A673 (cell line): ENCODE measurements around the gene SYNRG. TPM values are rescaled to one million over a fixed set of nuclear protein-coding genes. Genes with fewer than 3 reads are reported as not detected.

Experiments used
- BruUV-seq: library from RNA; stranded (reverse); fragments of 400-500 nt; replicated peaks from 2 replicates; lab custom pipeline; 2021; lab: Mats Ljungman, UMichigan
- CTCF ChIA-PET: fragments of 300-600 bp; sonication (Branson Sonifier 250); formaldehyde crosslinking; loops from one replicate; lab custom pipeline; 2022; ENCODE audit warnings: antibody characterized with exemption; lab: Charles Lee
- POLR2A ChIA-PET: fragments of 300-600 bp; sonication (Branson Sonifier 250); formaldehyde crosslinking; loops from one replicate; lab custom pipeline; 2022; ENCODE audit warnings: antibody characterized with exemption; ENCODE audit not compliant: low non-redundant PET; lab: Charles Lee
- DNase-seq: peaks from one replicate; pipeline ENCODE4 v3.0.0-alpha.2; 2015; ENCODE audit warnings: low spot score
- H3K27ac ChIP-seq: fragments of 200-600 bp; sonication (generic); 2 replicates; pipeline ENCODE4 v1.5.1; 2016; ENCODE audit warnings: mixed run types, low read depth, mild to moderate bottlenecking, mixed read lengths, antibody characterized with exemption, low read length; ENCODE audit not compliant: poor library complexity, severe bottlenecking
- H3K27me3 ChIP-seq: fragments of 200-600 bp; sonication (generic); replicated peaks from 2 replicates; pipeline ENCODE4 v1.6.1; 2017; ENCODE audit warnings: mixed run types, low read depth, mild to moderate bottlenecking, mixed read lengths, antibody characterized with exemption, low read length; ENCODE audit not compliant: insufficient read depth, poor library complexity
- H3K36me3 ChIP-seq: fragments of 200-600 bp; sonication (generic); 2 replicates; pipeline ENCODE4 v1.6.1; 2016; ENCODE audit warnings: mixed run types, mild to moderate bottlenecking, mixed read lengths, antibody characterized with exemption, low read length; ENCODE audit not compliant: insufficient read depth, poor library complexity, severe bottlenecking
- H3K4me1 ChIP-seq: fragments of 200-600 bp; sonication (generic); 2 replicates; pipeline ENCODE4 v1.6.1; 2017; ENCODE audit warnings: mixed run types, mild to moderate bottlenecking, mixed read lengths, antibody characterized with exemption, low read length; ENCODE audit not compliant: insufficient read depth, poor library complexity, severe bottlenecking
- H3K4me3 ChIP-seq: fragments of 200-600 bp; sonication (generic); 2 replicates; pipeline ENCODE4 v1.5.1; 2016; ENCODE audit warnings: low read depth, mixed run types, mild to moderate bottlenecking, mixed read lengths, low read length; ENCODE audit not compliant: poor library complexity, severe bottlenecking
- H3K9me3 ChIP-seq: fragments of 200-600 bp; sonication (generic); 2 replicates; pipeline ENCODE4 v1.6.1; 2016; ENCODE audit warnings: mixed run types, low read depth, mild to moderate bottlenecking, mixed read lengths, antibody characterized with exemption, low read length; ENCODE audit not compliant: poor library complexity, severe bottlenecking
- CTCF ChIP-seq: fragments of 300-800, 200-600 bp; sonication (generic); conservative IDR thresholded peaks from 2 replicates; pipeline ENCODE4 v1.5.1; 2017; ENCODE audit warnings: low read depth, mild to moderate bottlenecking, antibody characterized with exemption, low read length, moderate library complexity, mixed read lengths
- EZH2 ChIP-seq: fragments of 200-600 bp; sonication (generic); IDR thresholded peaks from 2 replicates; pipeline ENCODE4 v1.6.1; 2017; ENCODE audit warnings: borderline replicate concordance, low read depth, mild to moderate bottlenecking, mixed read lengths, antibody characterized with exemption, low read length; ENCODE audit not compliant: poor library complexity, severe bottlenecking
- intact Hi-C: fragments of 100-400 bp; cut with micrococcal nuclease; formaldehyde crosslinking; loops from one replicate; pipeline ENCODE4 v1.10.0; 2022; ENCODE audit not compliant: unreplicated experiment
- total RNA-seq: library from RNA; stranded (reverse); gene quantifications from 2 replicates; pipeline ENCODE4 v1.2.3, GENCODE V29; 2021

SYNRG gene
- total RNA-seq, 1 experiment from 2014 or later = 22.5 TPM

DNA sequence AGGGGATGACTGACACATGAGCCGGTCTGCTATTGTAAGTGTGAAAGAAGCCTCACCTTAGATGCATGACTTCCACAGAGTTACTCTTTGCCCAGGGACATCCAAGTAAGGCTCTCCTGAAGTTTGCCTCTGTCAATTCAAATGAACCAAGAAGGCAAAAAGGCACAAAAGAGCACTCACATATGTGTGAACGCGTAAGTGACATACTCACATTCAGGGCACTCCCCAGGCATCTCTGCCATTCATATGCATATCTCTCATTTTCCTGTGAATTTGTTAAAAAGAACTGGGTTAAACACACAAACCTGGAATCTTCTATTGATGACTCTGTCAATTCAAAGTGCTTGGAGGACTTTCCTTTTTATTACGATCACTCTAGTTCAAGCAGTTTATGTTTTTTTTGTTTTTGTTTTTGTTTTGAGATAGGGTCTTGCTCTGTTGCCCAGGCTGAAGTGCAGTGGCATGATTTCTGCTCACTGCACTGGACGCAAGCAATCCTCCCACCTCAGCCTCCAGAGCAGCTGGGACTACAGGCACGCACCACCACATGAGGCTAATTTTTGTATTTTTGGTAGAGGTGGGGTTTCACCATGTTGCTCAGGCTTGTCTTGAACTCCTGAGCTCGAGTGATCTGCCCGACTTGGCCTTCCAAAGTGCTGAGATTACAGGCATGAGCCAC is 70.1 kb downstream of the SYNRG start:
- Histone ChIP-seq H3K4me1 (no peaks in the 10 kb centered on the region), H3K4me3 (no peak overlapping the region), H3K9me3 (no peaks in the 10 kb centered on the region), H3K27ac (no peak overlapping the region), H3K36me3 (peaks cover 3% of the 10 kb centered on the region), H3K27me3 (no peaks in the 10 kb centered on the region)
- TF ChIP-seq CTCF (no peak), EZH2 (no peak)
- CTCF ChIA-PET = no interaction called here
- DNase-seq = no peak
- POLR2A ChIA-PET = no interaction called here
- intact Hi-C loops = no loop called here
- no TSS peak for BruUV-seq

GRCh38 chr17:37535906-37536305 is 73.3 kb downstream of the SYNRG start:
- CTCF ChIA-PET = no interaction called here
- BruUV-seq = no TSS peak
- Histone ChIP-seq H3K9me3 (no peaks in the 10 kb centered on the region), H3K4me1 (no peaks in the 10 kb centered on the region), H3K36me3 (peaks cover 3% of the 10 kb centered on the region), H3K27ac (no peak overlapping the region), H3K4me3 (no peak overlapping the region), H3K27me3 (no peaks in the 10 kb centered on the region)
- no peak for DNase-seq
- intact Hi-C loops = no loop called here
- POLR2A ChIA-PET = no interaction called here
- TF ChIP-seq EZH2 (no peak), CTCF (no peak)

DNA sequence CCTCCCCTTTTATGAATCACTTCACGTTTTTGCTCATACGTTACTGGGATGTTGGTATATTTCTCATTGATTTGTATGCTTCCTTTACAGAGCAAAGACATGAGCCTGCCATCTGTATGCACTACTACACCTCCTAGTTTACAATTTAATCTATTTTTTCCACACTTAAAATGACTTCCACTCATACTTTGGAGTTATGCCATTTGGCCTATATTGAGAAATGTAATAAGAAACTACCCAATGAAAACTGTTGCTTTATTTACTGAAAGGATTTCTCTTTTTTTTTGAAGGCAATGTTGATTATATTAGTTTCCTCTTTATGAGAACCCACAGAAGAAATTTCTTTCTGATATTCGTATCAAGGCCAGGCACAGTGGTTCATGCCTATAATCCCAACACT is 76.5 kb downstream of the SYNRG start:
- no peaks in the 10 kb centered on the region for H3K9me3 ChIP-seq
- no peaks in the 10 kb centered on the region for H3K36me3 ChIP-seq
- CTCF ChIA-PET = no interaction called here
- intact Hi-C loops = no loop called here
- BruUV-seq = no TSS peak
- POLR2A ChIA-PET = no interaction called here
- H3K27me3 ChIP-seq = no peaks in the 10 kb centered on the region
- DNase-seq = no peak
- H3K4me1 ChIP-seq = no peaks in the 10 kb centered on the region
- no peak overlapping the region for H3K4me3 ChIP-seq
- no peak overlapping the region for H3K27ac ChIP-seq
- TF ChIP-seq EZH2 (no peak), CTCF (no peak)
